Neutrophil (primary cell): Measurements from ENCODE around the gene ABCA7.

Source experiments
- H3K27ac ChIP-seq: fragments of 200-600 bp; sonication (generic); 2 replicates; pipeline ENCODE4 v1.5.1; 2016; ENCODE audit warnings: mild to moderate bottlenecking, moderate library complexity
- H3K27me3 ChIP-seq: fragments of 200-600 bp; sonication (generic); 2 replicates; pipeline ENCODE4 v1.6.0; 2016; ENCODE audit warnings: mild to moderate bottlenecking
- H3K36me3 ChIP-seq: fragments of 200-600 bp; sonication (generic); 2 replicates; pipeline ENCODE4 v1.5.1; 2017
- H3K4me1 ChIP-seq, 2 experiments: fragments of 200-600 bp in 1 of 2; sonication (generic) in 1 of 2; 1 replicate in 1 of 2; 2 replicates in 1 of 2; pipeline versions ENCODE4 v1.5.1 to v1.6.1; 2013 to 2016; ENCODE audit warnings: low read depth in 1 of 2, low read length in 1 of 2, mild to moderate bottlenecking in 1 of 2, moderate library complexity in 1 of 2; ENCODE audit not compliant: control insufficient read depth in 1 of 2, insufficient read depth in 1 of 2
- H3K4me3 ChIP-seq, 2 experiments: fragments of 200-600 bp in 1 of 2; sonication (generic) in 1 of 2; 1 replicate in 1 of 2; 2 replicates in 1 of 2; pipeline ENCODE4 v1.5.1; 2013 to 2016; ENCODE audit warnings: low read depth in 1 of 2, low read length in 1 of 2, mild to moderate bottlenecking in 1 of 2, moderate library complexity in 1 of 2
- H3K9me3 ChIP-seq: fragments of 200-600 bp; sonication (generic); 2 replicates; pipeline ENCODE4 v1.5.1; 2016
- TF ChIP-seq, protein P1 (sequence below): fragments of 200-600 bp; sonication (generic); IDR thresholded peaks from 2 replicates; pipeline ENCODE4 v1.5.1; 2016; ENCODE audit warnings: antibody characterized with exemption

The ABCA7 gene

DNA sequence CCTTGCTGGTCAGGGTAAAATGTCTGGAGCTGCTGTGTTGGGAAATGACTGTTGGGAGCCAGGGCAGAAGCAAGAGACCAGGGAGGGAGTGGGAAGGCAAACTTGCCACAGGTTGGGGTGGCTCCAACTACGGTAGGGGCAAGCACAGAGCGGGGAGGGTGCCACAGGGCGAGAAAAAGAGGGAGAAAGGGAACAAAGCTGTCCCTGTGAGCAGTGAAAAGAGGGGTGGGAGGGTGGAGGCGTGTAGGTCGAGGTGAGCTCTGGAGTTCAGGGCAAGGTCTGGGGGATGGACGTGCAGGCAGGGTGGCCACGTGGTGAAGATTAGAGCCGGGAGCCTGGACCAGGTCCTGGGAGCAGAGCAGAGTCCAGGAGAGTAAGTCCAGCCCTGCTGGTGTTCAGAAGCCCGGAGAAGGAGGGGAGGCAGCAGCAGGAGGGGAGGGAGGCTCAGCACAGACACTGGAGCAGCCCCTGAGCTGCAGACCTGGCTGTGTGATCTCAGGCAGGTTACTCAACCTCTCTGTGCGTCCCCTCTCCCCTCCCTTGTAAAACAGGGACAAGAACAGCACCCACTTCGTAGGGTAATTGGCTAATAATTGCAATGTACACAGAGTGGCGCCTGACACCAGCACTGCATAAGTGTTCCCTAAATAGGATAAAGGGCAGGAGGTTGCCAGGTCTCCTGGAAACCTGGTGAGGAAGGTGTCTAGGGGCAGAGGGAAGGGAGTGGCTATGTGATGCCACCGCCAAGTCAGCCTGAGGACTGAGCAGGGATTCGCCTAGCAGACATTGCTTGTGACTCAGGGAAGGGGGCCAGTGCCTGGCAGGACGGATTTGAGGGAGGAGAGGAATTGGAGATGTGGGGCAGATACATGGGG is 58.5 kb downstream of the ABCA7 start:
- Histone ChIP-seq H3K27me3 (no peaks in the 10 kb centered on the region), H3K4me3 (no peak overlapping the region), H3K27ac (peak overlapping the region; percentile 96), H3K4me1 (peaks cover 81 to 84% of the 10 kb centered on the region in 2 experiments), H3K36me3 (no peaks in the 10 kb centered on the region), H3K9me3 (no peaks in the 10 kb centered on the region)
- TF ChIP-seq, protein P1, sequence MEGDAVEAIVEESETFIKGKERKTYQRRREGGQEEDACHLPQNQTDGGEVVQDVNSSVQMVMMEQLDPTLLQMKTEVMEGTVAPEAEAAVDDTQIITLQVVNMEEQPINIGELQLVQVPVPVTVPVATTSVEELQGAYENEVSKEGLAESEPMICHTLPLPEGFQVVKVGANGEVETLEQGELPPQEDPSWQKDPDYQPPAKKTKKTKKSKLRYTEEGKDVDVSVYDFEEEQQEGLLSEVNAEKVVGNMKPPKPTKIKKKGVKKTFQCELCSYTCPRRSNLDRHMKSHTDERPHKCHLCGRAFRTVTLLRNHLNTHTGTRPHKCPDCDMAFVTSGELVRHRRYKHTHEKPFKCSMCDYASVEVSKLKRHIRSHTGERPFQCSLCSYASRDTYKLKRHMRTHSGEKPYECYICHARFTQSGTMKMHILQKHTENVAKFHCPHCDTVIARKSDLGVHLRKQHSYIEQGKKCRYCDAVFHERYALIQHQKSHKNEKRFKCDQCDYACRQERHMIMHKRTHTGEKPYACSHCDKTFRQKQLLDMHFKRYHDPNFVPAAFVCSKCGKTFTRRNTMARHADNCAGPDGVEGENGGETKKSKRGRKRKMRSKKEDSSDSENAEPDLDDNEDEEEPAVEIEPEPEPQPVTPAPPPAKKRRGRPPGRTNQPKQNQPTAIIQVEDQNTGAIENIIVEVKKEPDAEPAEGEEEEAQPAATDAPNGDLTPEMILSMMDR = no peak

GRCh38 chr19:1101337-1101698 is 61.4 kb downstream of the ABCA7 start:
- Histone ChIP-seq H3K4me1 (peaks cover 79 to 84% of the 10 kb centered on the region in 2 experiments), H3K27me3 (no peaks in the 10 kb centered on the region), H3K27ac (peak overlapping the region; percentile 96), H3K9me3 (no peaks in the 10 kb centered on the region), H3K36me3 (peaks cover 4% of the 10 kb centered on the region), H3K4me3 (peak overlapping the region; percentile 31 to 52)
- TF ChIP-seq, protein P1 = no peak

- Histone ChIP-seq H3K4me3 (peak overlapping the region in 1 of 2 experiments; percentile 86), H3K36me3 (peaks cover 16% of the 10 kb centered on the region), H3K9me3 (no peaks in the 10 kb centered on the region), H3K4me1 (peaks cover 85 to 93% of the 10 kb centered on the region in 2 experiments), H3K27me3 (no peaks in the 10 kb centered on the region), H3K27ac (peak overlapping the region; percentile 96)
- TF ChIP-seq, protein P1 = no peak
These were observed 62.7 kb downstream of the ABCA7 start for GRCh38 chr19:1102407-1103131.

DNA sequence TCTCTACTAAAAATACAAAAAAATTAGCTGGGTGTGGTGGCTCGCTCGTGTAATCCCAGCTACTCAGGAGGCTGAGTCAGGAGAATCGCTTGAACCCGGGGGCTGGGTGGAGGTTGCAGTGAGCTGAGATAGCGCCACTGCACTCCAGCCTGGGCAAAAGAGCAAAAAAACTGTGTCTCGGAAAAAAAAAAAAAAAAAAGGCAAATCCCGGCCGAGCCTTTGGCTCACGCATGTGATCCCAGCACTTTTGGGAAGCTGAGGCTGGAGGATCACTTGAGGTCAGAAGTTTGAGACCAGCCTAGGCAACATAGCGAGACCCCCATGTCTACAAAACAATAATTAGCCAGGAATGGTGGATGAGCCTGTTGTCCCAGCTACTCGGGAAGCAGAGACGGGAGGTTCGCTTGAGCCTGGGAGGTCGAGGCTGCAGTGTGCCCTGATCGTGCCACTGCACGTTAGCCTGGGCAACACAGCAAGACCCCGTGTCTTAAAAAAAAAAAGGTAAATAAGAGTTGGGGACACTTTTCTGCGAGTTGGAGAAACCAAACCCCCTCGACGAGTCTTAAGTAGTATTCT is 63.3 kb downstream of the ABCA7 start:
- Histone ChIP-seq H3K9me3 (no peaks in the 10 kb centered on the region), H3K27ac (peak overlapping the region; percentile 96), H3K27me3 (no peaks in the 10 kb centered on the region), H3K4me1 (peaks cover 79 to 87% of the 10 kb centered on the region in 2 experiments), H3K4me3 (peak overlapping the region; percentile 73 to 86), H3K36me3 (peaks cover 23% of the 10 kb centered on the region)
- TF ChIP-seq, protein P1 = no peak

- peaks cover 73 to 81% of the 10 kb centered on the region in 2 experiments for H3K4me1 ChIP-seq
- TF ChIP-seq, protein P1 = peak; percentile 33
- peaks cover 29% of the 10 kb centered on the region for H3K36me3 ChIP-seq
These were observed 63.9 kb downstream of the ABCA7 start, which contains the start of gene GPX4 for GRCh38 chr19:1103708-1104310. Gene GPX4, plus strand, starts transcription at chr19:1103994. Its CDS starts 50 bp downstream, at chr19:1104044.

More at GRCh38 chr19:1103708-1104310, 63.9 kb downstream of the ABCA7 start, which contains the start of gene GPX4:
- no peaks in the 10 kb centered on the region for H3K27me3 ChIP-seq
- peak within 1 kb of the TSS; percentile 73 to 86 for H3K4me3 ChIP-seq
- peak within 1 kb of the TSS; percentile 96 for H3K27ac ChIP-seq
- H3K9me3 ChIP-seq = no peaks in the 10 kb centered on the region
